Gastroesophageal sphincter (tissue), 4 donors: ENCODE results near the gene PHF12. TPM values are rescaled to one million over a fixed set of nuclear protein-coding genes. Genes with fewer than 3 reads are reported as not detected.

ENCODE experiments used
- ATAC-seq: fragments of 150-250 bp; one replicate; pipeline ENCODE4 v1.9.1; 2016; ENCODE audit warnings: mild to moderate bottlenecking, moderate library complexity
- H3K27ac ChIP-seq, 4 donors: fragments of 200-600 bp; sonication (generic) in 3 of 4; 1 replicate in 3 of 4; 2 replicates in 1 of 4; pipeline ENCODE4 v1.5.1; 2016 to 2019
- H3K27me3 ChIP-seq: fragments of 200-600 bp; sonication (generic); one replicate; pipeline ENCODE4 v1.5.1; 2019
- H3K36me3 ChIP-seq, 2 donors: fragments of 200-600 bp; sonication (generic); one replicate each; pipeline ENCODE4 v1.5.1; 2019; ENCODE audit warnings: control low read depth in 1 of 2
- H3K4me1 ChIP-seq, 3 donors: fragments of 200-600 bp; sonication (generic); 1 replicate in 2 of 3; 2 replicates in 1 of 3; pipeline ENCODE4 v1.5.1; 2016 to 2019; ENCODE audit warnings: control low read depth in 2 of 3
- H3K4me3 ChIP-seq, 2 donors: fragments of 200-600 bp; sonication (generic); one replicate each; pipeline ENCODE4 v1.5.1; 2019; ENCODE audit warnings: mild to moderate bottlenecking in 1 of 2, moderate library complexity in 1 of 2
- H3K9me3 ChIP-seq, 3 donors: fragments of 200-600 bp; sonication (generic); one replicate each; pipeline ENCODE4 v1.5.1; 2017 to 2019; ENCODE audit warnings: control low read depth in 2 of 3
- EP300 ChIP-seq: sonication (generic); formaldehyde crosslinking; IDR thresholded peaks from one replicate; pipeline ENCODE4 v1.6.1; 2017; ENCODE audit warnings: antibody characterized with exemption, mild to moderate bottlenecking
- POLR2A ChIP-seq, 2 donors: fragments of 450-650 bp; IDR thresholded peaks; one replicate each; pipeline ENCODE4 v1.6.1; 2017; ENCODE audit warnings: antibody characterized with exemption in 2 of 2, mild to moderate bottlenecking in 2 of 2, moderate library complexity in 1 of 2
- POLR2AphosphoS5 ChIP-seq: sonication (generic); formaldehyde crosslinking; IDR thresholded peaks from one replicate; pipeline ENCODE4 v1.6.1; 2017; ENCODE audit warnings: antibody characterized with exemption
- WGBS, 2 donors: methylation state at CpG; one replicate each; pipeline ENCODE4 v1.1.5; 2018; ENCODE audit warnings: low coverage in 1 of 2; 5-methylcytosine and 5-hydroxymethylcytosine counted together
- total RNA-seq, 4 donors: library from RNA; depleted of rRNA; stranded (reverse); fragments of >200 nt; gene quantifications; one replicate each; pipeline ENCODE4 v1.1.0, GENCODE V29; 2016
- TF ChIP-seq, protein P1 (sequence below), 4 experiments: fragments of 200-600 bp in 2 of 4; fragments of 450-650 bp in 2 of 4; sonication (generic) in 1 of 4; IDR thresholded peaks; one replicate each; pipeline ENCODE4 v1.5.1; 2017 to 2019; ENCODE audit warnings: antibody characterized with exemption in 4 of 4, mild to moderate bottlenecking in 2 of 4, moderate library complexity in 2 of 4

Gene PHF12
- total RNA-seq, 4 donors from 2014 or later, result 20.2 to 46.9 (median 37.8) TPM

DNA sequence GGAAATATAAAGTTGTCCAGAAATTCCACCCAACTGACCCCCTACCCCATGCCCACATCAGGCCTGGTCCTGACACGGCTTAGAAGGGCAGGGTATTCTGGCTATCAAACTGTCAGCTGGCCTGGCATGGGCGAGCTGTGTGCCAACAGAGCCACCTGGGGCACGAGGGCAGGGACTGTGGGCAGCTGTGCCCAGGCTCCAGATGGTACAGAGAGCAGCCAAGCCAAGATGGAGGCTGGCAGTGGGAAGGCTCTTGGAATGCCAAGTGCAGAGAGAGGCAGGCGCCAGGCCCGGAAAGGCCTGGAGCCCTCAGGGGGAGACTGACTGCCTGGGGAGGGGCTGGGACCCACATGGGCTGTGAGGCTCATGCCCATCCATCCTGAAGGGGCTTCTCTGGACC is 24.3 kb upstream of the PHF12 start:
- H3K27ac ChIP-seq, result no peak overlapping the region
- no peaks in the 10 kb centered on the region for H3K27me3 ChIP-seq
- WGBS, 2 donors, result 100% methylated on average over 1 of the region's 5 CpGs; no CpG with 5 or more reads in 1 of the 2 donors
- no peak overlapping the region for H3K4me3 ChIP-seq
- no peak for ATAC-seq
- peaks cover 0 to 21% (median 0%) of the 10 kb centered on the region in 3 donors for H3K4me1 ChIP-seq
- H3K9me3 ChIP-seq, result no peaks in the 10 kb centered on the region
- no peaks in the 10 kb centered on the region for H3K36me3 ChIP-seq
- TF ChIP-seq, protein P1, sequence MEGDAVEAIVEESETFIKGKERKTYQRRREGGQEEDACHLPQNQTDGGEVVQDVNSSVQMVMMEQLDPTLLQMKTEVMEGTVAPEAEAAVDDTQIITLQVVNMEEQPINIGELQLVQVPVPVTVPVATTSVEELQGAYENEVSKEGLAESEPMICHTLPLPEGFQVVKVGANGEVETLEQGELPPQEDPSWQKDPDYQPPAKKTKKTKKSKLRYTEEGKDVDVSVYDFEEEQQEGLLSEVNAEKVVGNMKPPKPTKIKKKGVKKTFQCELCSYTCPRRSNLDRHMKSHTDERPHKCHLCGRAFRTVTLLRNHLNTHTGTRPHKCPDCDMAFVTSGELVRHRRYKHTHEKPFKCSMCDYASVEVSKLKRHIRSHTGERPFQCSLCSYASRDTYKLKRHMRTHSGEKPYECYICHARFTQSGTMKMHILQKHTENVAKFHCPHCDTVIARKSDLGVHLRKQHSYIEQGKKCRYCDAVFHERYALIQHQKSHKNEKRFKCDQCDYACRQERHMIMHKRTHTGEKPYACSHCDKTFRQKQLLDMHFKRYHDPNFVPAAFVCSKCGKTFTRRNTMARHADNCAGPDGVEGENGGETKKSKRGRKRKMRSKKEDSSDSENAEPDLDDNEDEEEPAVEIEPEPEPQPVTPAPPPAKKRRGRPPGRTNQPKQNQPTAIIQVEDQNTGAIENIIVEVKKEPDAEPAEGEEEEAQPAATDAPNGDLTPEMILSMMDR (IDR thresholded peaks at IDR 0.05), result no peak
- no peak for TF ChIP-seq POLR2A (IDR thresholded peaks at IDR 0.05)
- TF ChIP-seq POLR2AphosphoS5, result no peak
- no peak for TF ChIP-seq EP300

DNA sequence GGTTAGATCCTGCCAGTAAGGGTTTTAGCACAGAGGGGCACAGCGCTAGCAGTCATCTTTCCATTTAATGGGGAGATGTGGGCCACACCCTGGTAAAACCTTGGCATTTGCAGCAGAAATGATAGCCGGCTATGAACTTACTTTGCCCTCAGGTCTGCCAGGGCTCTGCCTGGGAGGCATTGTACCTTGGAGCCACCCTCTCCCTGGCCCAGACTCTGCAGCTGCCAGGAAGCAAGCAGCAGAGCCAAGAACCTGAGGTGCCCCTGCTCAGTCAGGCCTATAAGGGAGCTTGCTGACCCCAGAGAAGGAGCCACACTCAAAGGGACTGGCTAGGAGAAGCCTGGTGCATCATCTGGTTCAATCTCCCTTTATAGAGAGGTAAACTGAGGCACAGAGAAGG is 23.7 kb upstream of the PHF12 start:
- ATAC-seq, result no peak
- Histone ChIP-seq H3K4me3 (no peak overlapping the region), H3K4me1 (peaks cover 0 to 27% (median 0%) of the 10 kb centered on the region in 3 donors), H3K9me3 (no peaks in the 10 kb centered on the region), H3K27ac (no peak overlapping the region), H3K27me3 (no peaks in the 10 kb centered on the region), H3K36me3 (no peaks in the 10 kb centered on the region)
- TF ChIP-seq, protein P1 (IDR thresholded peaks at IDR 0.05), result no peak
- TF ChIP-seq POLR2A (IDR thresholded peaks at IDR 0.05) (no peak), EP300 (no peak), POLR2AphosphoS5 (no peak)
- WGBS, 2 donors, result no CpG with 5 or more reads among the region's 2 CpGs

DNA sequence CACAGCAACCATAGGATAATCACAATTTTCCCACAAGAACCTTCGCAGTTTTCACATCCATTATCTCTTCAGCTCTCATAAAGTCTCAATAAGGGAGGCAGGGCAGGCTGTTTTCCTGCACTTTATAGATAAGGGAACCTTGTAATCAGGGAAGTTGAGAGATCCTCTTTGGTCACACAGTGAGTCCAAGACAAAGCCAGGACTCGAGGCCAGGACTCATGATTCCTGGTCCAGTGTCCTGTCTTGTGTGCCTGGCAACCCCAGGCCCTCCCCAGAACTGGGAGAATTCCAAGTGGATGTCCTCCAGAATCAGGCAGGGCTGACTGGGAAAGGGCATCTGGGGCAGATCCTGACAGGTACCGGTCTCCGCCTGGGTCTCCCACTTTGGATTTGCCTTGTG is 23.1 kb upstream of the PHF12 start:
- no peak overlapping the region for H3K4me3 ChIP-seq
- no peak for ATAC-seq
- WGBS, 2 donors, result no CpG with 5 or more reads among the region's 4 CpGs
- TF ChIP-seq POLR2A (IDR thresholded peaks at IDR 0.05) (no peak), POLR2AphosphoS5 (no peak), EP300 (no peak)
- TF ChIP-seq, protein P1 (IDR thresholded peaks at IDR 0.05), result no peak
- no peaks in the 10 kb centered on the region for H3K36me3 ChIP-seq
- no peak overlapping the region for H3K27ac ChIP-seq
- no peaks in the 10 kb centered on the region for H3K9me3 ChIP-seq
- no peaks in the 10 kb centered on the region for H3K27me3 ChIP-seq
- peaks cover 0 to 27% (median 0%) of the 10 kb centered on the region in 3 donors for H3K4me1 ChIP-seq

DNA sequence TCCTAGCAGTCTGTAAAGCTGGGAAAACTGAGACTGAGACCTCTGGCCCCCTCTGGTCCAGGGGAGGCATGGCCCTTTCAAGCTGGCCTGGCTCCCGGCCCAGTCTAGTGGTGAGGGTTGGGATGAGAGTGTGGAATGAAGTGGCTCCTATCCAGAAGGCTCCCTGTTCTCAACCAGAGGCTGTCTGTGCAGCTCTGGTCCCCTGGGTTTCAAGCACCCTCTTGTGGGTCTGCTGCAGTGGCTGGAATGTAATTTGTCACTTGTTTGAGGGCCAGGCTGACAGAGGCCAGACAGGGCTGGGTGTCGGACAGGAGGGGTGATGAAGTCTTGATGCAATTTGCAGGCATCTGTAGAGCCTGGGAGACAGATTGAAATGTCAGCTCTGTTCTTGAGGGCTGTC is 22.1 kb upstream of the PHF12 start:
- WGBS, 2 donors, result no CpG with 5 or more reads among the region's 2 CpGs
- Histone ChIP-seq H3K4me1 (peaks cover 0 to 27% (median 0%) of the 10 kb centered on the region in 3 donors), H3K27me3 (no peaks in the 10 kb centered on the region), H3K9me3 (no peaks in the 10 kb centered on the region), H3K36me3 (no peaks in the 10 kb centered on the region), H3K27ac (no peak overlapping the region), H3K4me3 (no peak overlapping the region)
- no peak for ATAC-seq
- TF ChIP-seq EP300 (no peak), POLR2AphosphoS5 (no peak), POLR2A (IDR thresholded peaks at IDR 0.05) (no peak)
- TF ChIP-seq, protein P1 (IDR thresholded peaks at IDR 0.05), result no peak

DNA sequence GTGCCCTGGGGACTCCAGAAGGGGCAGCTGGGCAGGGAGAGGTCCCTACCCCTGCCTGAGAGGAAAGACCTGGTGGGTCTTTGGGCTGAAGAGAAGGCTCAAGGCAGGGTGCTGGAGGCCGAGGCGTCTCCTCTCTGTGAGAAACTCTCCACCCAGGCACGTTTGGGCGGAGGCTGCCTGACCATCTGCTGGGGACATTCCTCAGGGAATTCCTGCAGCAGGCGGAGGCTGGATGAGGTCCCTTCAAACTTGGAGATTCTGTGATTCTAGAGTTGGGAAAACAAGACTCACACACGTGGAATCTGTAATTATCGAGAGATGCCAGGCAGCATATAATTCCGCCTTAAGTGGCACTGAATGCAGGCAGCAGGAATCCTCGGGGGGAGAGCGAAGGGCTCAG is 21.1 kb upstream of the PHF12 start:
- ATAC-seq, result no peak
- 79% methylated on average over 4 of the region's 10 CpGs; no CpG with 5 or more reads in 1 of the 2 donors for WGBS, 2 donors
- no peaks in the 10 kb centered on the region for H3K27me3 ChIP-seq

More for the DNA sequence above, 21.1 kb upstream of the PHF12 start:
- H3K36me3 ChIP-seq, result no peaks in the 10 kb centered on the region
- H3K9me3 ChIP-seq, result no peaks in the 10 kb centered on the region
- no peak overlapping the region for H3K27ac ChIP-seq
- no peak for TF ChIP-seq EP300
- no peak for TF ChIP-seq POLR2AphosphoS5
- TF ChIP-seq, protein P1 (IDR thresholded peaks at IDR 0.05), result no peak
- no peak for TF ChIP-seq POLR2A (IDR thresholded peaks at IDR 0.05)
- H3K4me1 ChIP-seq, result peaks cover 0 to 27% (median 0%) of the 10 kb centered on the region in 3 donors
- H3K4me3 ChIP-seq, result no peak overlapping the region
